Measurements from ENCODE around the gene GMDS. TPM values are rescaled to one million over a fixed set of nuclear protein-coding genes. Genes with fewer than 3 reads are reported as not detected.

Gene GMDS
- total and polyA plus RNA-seq, 2 of the 8 experiments (the other 6 are each of a cell fraction or from before 2014, with no cell fraction given), result 16.8 to 50.0 TPM

DNA sequence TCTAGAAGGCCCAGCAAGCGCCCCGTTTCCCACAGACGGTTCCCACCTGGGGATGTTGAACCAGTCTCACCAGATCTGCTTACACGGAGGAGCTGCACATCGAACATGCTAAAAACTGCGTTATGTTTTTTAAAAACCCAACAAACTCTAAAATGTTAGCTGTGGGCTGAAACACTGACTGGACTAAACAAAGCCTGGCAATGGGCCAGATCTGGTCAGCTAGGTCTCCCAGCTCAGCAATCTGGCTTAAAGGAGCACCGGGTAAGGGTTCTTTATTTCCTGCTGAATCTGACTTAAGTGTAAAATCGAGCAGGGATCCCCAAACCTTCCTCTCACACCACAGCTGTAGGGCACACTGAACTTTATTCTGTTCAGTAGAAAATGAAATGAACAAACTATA, 478.8 kb downstream of the GMDS start (continued):
- no peak for TF ChIP-seq BRCA1 (IDR thresholded peaks at IDR 0.05; ENCODE audit: low read depth, low read length)
- TF ChIP-seq TAF1 (IDR thresholded peaks at IDR 0.05; ENCODE audit: low read depth, low read length), result no peak
- TF ChIP-seq YY1 (IDR thresholded peaks at IDR 0.05; ENCODE audit: low read depth, low read length), result no peak
